Fibroblast of pulmonary artery (primary cell): ENCODE data around the gene CELA3B.
"Not testable (repeated sequence)": the region's sequence is repeated elsewhere in the genome, so short reads cannot be mapped to it uniquely, and the experiment has no call there.

ENCODE experiments used
- DNase-seq: peaks from one replicate; pipeline ENCODE4 v3.0.0-alpha.2; 2010; ENCODE audit warnings: low read depth
- H3K4me3 ChIP-seq: replicated peaks from 2 replicates; pipeline ENCODE4 v1.5.1; 2011; ENCODE audit warnings: low read depth, mild to moderate bottlenecking, control low read depth, low read length, moderate library complexity
- TF ChIP-seq, protein P1 (sequence below): IDR thresholded peaks from 2 replicates; pipeline ENCODE4 v1.5.1; 2011; ENCODE audit warnings: mild to moderate bottlenecking, control low read depth, low read length, inconsistent platforms; ENCODE audit errors: missing control alignments

CELA3B gene

DNA sequence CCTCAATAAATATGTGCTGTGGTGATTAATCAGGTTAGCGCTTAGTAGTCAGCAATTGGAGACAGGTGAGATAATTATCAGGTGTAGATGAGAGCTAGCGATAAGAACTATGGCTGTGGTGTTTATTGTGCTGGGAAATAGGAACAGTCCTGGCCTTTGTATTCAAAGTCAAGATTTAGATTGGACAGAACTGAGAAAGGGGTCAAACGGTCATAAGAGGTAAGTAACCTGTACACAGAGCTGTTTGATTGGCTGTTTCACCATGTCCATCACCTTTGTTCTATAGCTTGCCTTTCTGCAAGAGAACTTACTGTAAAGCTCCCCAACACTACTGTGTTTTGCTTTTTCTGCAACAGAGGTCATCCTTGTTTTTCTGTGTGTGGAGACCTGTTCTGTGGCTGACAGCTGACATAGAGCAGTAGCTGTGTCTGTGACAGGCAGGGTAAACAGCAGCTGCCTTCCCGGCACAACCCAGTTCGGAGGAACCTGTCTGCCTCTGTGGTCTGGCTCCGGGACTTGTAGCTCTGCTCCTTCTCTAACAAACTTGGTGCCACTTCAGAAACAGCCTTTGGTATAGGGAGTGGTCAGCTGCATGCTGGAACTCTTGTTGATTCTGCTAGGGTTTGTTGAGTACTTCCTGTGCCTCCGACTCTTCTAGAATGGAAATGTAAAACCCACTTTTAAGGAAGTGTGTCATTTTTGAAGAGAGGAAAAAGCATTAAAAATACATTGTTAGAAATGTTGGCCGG is 54.6 kb downstream of the CELA3B start:
- H3K4me3 ChIP-seq = no peak overlapping the region
- DNase-seq = no peak
- TF ChIP-seq, protein P1, sequence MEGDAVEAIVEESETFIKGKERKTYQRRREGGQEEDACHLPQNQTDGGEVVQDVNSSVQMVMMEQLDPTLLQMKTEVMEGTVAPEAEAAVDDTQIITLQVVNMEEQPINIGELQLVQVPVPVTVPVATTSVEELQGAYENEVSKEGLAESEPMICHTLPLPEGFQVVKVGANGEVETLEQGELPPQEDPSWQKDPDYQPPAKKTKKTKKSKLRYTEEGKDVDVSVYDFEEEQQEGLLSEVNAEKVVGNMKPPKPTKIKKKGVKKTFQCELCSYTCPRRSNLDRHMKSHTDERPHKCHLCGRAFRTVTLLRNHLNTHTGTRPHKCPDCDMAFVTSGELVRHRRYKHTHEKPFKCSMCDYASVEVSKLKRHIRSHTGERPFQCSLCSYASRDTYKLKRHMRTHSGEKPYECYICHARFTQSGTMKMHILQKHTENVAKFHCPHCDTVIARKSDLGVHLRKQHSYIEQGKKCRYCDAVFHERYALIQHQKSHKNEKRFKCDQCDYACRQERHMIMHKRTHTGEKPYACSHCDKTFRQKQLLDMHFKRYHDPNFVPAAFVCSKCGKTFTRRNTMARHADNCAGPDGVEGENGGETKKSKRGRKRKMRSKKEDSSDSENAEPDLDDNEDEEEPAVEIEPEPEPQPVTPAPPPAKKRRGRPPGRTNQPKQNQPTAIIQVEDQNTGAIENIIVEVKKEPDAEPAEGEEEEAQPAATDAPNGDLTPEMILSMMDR = no peak

DNA sequence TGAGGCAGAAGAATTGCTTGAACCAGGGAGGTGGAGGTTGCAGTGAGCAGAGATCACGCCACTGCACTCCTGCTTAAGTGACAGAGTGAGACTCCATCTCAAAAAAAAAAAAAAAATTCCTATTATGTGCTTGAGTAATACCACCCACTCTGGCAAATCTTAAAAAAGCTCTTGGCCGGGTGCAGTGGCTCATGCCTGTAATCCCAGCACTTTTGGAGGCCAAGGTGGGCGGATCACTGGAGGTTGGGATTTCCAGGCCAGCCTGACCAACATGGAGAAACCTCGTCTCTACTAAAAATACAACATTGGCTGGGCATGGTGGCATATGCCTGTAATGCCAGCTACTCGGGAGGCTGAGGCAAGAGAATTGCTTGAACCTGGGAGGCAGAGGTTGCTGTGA is 58.0 kb downstream of the CELA3B start:
- DNase-seq, H3K4me3 ChIP-seq: not testable (repeated sequence)

DNA sequence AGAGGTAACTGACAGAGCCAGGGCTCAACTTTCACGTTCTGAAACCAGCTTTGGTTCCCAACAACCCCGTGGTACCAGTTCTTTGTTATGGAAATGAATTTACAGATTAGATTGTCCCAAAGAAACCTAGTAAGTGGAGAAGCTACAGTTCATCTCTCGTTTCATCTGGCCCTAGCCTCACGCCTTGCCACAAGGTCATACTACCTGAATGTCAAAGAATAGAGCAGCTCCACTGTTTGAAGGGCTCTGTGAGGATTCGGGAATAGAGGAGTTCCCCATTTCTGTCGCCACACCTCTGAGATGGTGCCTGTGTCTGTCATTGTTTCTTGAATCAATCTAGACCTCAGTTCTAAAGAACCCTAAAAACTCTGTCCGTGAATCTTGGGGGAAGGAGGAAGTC is 60.7 kb downstream of the CELA3B start:
- TF ChIP-seq, protein P1 = no peak
- H3K4me3 ChIP-seq = no peak overlapping the region
- DNase-seq = no peak

DNA sequence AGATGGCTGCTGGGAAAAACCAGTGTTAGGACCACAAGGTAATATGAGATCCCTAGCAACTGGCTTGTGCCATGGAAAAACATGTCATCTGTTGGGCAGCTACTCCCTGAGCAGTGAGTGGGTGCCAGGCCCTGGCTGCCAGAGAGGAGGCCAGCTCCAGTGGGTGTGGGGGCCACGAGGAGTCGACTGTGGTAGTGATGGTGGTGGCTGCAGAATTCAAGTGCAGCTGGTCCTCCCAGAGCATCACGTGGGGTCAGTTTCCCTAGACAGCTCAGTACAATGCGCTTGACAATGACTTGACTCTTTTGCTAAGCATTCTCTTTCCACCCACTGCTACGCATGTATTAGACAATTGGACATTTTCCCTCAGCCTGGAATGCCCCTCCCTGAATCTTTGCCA is 61.2 kb downstream of the CELA3B start:
- H3K4me3 ChIP-seq = no peak overlapping the region
- TF ChIP-seq, protein P1 = no peak
- DNase-seq = no peak
